Measurements from ENCODE around the gene RABGAP1L.

DNA sequence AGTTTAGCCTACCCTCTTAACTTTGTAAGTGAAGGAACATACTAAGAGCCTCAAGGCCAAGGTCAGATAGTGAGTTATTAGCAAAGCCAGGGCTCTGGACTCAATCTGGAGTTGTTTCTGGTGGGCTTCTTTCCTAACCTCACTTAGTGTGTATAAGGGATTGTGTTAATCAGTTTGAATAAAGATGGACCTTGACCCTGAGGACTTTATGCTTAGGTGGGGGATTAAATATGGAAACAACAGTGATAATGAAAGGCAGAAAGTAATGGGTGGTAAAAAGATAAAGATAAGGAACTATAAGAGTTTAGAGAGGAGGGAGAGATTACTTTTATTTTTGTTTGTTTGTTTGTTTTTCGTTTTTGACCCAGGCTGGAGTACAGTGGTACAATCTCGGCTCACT lies 5.5 kb downstream of the RABGAP1L start:
- TF ChIP-seq, protein P1, sequence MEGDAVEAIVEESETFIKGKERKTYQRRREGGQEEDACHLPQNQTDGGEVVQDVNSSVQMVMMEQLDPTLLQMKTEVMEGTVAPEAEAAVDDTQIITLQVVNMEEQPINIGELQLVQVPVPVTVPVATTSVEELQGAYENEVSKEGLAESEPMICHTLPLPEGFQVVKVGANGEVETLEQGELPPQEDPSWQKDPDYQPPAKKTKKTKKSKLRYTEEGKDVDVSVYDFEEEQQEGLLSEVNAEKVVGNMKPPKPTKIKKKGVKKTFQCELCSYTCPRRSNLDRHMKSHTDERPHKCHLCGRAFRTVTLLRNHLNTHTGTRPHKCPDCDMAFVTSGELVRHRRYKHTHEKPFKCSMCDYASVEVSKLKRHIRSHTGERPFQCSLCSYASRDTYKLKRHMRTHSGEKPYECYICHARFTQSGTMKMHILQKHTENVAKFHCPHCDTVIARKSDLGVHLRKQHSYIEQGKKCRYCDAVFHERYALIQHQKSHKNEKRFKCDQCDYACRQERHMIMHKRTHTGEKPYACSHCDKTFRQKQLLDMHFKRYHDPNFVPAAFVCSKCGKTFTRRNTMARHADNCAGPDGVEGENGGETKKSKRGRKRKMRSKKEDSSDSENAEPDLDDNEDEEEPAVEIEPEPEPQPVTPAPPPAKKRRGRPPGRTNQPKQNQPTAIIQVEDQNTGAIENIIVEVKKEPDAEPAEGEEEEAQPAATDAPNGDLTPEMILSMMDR (IDR thresholded peaks at IDR 0.05; ENCODE audit: low read depth, low read length), result no peak
- no peak for TF ChIP-seq EZH2phosphoT487 (IDR thresholded peaks at IDR 0.05; ENCODE audit: low read depth)
